ENCODE measurements around the gene NR5A1. TPM values are rescaled to one million over a fixed set of nuclear protein-coding genes. Genes with fewer than 3 reads are reported as not detected.

Gene NR5A1
- total and polyA plus RNA-seq, 2 of the 13 experiments (the other 11 are each of a cell fraction or from before 2014, with no cell fraction given): 28.9 to 44.7 TPM

- TF ChIP-seq ZFP90 (CRISPR knock-in tag; IDR thresholded peaks at IDR 0.05; ENCODE audit: borderline replicate concordance): no peak
- no peak for TF ChIP-seq YY1 (IDR thresholded peaks at IDR 0.05; ENCODE audit: insufficient read depth, insufficient replicate concordance, low read depth, low read length)
- no peak for TF ChIP-seq SRY (CRISPR knock-in tag; IDR thresholded peaks at IDR 0.05)
- no peak for TF ChIP-seq ZNF318 (CRISPR knock-in tag; IDR thresholded peaks at IDR 0.05)
- TF ChIP-seq FOXO4 (CRISPR knock-in tag; conservative IDR thresholded peaks at IDR 0.05): 0 out of 2 replicates have a peak, but pooled peaks have one; percentile 30
- no peak for TF ChIP-seq BCL3 (CRISPR knock-in tag; IDR thresholded peaks at IDR 0.05)
These were observed 27.1 kb downstream of the NR5A1 start (continued) for GRCh38 chr9:124479947-124480620.
